ENCODE measurements around the gene DRD5.

DNA sequence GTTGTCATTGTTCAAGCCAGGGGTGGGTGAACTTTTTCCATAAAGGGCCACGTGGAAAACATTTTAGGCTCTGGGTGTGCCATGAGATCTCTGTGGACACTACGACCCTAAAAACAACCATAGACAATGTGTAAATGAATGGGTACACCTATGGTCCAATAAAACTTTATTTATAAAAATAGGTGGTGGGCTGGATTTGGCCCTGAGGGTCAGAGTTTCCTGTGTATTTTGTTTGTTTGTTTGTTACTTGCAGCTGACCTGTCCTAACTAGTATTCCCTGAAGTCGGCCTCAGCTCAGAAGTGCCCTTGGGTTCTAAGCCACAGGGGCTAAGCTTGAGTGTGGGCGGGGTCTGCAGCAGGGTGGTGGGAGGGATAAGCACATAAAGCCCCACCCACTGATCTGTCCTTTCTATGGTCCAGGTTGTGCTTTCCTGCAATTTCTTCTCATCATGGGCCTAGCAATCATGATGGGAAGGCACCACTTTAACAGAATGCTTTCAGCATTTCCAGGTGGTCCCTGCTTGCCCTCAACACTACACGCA lies 17.2 kb upstream of the DRD5 start:
- TF ChIP-seq, protein P1, sequence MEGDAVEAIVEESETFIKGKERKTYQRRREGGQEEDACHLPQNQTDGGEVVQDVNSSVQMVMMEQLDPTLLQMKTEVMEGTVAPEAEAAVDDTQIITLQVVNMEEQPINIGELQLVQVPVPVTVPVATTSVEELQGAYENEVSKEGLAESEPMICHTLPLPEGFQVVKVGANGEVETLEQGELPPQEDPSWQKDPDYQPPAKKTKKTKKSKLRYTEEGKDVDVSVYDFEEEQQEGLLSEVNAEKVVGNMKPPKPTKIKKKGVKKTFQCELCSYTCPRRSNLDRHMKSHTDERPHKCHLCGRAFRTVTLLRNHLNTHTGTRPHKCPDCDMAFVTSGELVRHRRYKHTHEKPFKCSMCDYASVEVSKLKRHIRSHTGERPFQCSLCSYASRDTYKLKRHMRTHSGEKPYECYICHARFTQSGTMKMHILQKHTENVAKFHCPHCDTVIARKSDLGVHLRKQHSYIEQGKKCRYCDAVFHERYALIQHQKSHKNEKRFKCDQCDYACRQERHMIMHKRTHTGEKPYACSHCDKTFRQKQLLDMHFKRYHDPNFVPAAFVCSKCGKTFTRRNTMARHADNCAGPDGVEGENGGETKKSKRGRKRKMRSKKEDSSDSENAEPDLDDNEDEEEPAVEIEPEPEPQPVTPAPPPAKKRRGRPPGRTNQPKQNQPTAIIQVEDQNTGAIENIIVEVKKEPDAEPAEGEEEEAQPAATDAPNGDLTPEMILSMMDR (IDR thresholded peaks at IDR 0.05; ENCODE audit: low read length), result no peak
- no peak for TF ChIP-seq EZH2 (IDR thresholded peaks at IDR 0.05; ENCODE audit: borderline replicate concordance, low read length)

Data from OCI-LY1 (cell line).